DLD1 (cell line): ENCODE results near the gene ABCA3.

Source experiments
- in situ Hi-C: cut with HindIII; loops from 2 replicates; pipeline ENCODE4 v1.10.0; 2017; ENCODE audit warnings: low sequenced_read_pairs

ABCA3 gene

DNA sequence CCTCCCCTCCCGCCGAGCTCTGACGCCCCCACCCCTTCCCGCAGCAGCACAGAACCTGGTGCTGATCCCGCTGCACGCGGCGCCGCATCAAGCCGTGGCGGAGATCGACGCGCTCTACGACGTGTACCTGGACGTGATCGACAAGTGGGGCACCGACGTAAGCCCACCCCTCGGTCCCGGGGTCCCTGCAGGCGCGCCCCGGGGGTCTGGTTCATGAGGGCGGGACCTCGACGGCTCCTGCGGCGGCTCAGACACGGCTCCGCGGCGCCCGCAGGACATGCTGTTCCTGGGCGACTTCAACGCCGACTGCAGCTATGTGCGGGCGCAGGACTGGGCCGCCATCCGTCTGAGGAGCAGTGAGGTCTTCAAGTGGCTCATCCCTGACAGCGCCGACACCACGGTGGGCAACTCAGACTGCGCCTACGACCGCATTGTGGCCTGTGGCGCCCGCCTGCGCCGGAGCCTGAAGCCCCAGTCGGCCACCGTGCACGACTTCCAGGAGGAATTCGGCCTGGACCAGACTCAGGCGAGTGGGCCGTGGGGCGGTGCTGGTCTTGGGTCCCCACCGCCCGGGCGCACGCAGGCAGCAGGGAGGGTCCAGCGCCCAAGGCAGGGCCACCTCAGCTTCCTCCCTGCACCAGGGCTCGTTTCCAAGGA, 102.9 kb downstream of the ABCA3 start:
- in situ Hi-C loops: no loop called here

DNA sequence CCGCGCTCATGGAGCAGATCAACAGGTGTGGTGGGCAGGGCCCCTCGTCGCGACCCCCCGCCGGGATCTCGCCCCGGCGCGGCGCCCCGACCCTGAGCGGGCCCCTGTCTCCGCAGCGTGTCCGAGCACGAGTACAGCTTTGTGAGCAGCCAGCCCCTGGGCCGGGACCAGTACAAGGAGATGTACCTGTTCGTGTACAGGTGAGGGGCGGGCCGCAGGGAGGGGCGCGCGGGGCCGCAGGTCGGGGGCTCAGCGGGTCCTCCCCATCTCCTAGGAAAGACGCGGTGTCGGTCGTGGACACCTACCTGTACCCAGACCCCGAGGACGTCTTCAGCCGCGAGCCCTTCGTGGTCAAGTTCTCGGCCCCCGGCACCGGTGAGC, 103.4 kb downstream of the ABCA3 start:
- in situ Hi-C loops: no loop called here

DNA sequence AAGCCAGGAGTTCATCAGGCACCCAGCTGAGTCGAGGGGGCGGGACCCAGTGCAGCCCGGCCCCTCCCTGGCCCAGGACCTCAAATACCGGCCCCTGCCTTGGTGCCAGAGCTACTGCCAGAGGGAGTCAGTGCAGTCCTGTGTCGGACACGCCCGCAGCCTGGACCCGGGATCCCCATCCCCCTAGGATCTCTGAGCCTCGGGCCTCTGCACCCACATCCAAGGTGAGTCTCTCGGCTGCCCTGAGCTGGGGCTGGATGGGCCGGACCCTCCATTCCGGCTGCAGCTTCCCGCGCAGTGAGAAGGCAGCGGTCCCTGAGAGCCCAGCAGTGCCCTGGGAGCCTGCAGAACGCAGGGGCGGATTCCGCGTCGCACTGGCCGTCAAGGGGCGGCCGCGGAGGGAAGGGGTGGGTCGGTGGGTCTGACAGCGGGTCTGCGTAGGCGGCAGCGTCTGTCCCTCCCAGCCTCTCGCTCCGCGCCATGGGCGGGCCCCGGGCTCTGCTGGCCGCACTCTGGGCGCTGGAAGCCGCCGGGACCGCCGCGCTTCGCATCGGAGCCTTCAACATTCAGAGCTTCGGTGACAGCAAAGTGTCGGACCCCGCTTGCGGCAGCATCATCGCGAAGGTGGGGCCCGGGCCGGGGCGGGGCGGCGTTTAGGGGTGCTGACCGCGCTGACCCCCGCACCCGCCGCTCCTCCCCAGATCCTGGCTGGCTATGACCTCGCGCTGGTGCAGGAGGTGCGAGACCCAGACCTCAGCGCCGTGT, 104.0 kb downstream of the ABCA3 start, which contains the start of gene DNASE1L2:
Gene DNASE1L2, plus strand, starts transcription at position 108 of the 765 bp plus-strand sequence. Its CDS starts 373 bp downstream, at position 481.
- in situ Hi-C loops: no loop called here

DNA sequence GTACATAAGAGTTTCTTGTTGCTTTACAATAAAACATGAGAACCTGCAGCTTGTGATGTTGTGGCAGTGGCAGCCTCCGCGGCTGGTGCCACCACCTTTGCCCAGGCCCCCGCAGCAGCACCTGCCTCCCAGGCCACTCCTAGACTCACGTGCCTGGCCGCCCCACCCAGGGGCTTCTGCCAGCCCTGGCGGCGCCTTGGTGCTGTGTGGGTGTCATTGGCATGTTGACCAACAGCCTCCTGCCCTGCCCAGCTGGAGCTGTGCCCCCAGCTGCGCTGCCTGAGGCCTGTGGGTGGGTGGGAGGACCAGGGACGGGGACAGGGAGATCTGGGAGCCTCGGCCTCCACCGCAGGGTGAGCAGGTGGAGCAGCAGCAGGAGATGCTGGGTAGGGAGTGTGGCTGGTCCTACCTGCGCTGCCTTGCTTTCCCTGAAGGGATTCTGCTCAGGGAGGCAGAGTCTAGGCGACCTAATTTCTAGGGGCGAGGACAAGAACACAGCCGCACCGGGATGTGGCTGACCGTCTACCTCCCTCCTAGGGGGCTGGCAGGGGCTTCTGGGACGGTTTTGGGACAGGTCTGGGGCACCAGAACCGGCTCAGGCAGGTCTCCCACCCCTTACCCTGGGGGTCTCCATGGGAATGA, 104.7 kb downstream of the ABCA3 start:
- in situ Hi-C loops: no loop called here

DNA sequence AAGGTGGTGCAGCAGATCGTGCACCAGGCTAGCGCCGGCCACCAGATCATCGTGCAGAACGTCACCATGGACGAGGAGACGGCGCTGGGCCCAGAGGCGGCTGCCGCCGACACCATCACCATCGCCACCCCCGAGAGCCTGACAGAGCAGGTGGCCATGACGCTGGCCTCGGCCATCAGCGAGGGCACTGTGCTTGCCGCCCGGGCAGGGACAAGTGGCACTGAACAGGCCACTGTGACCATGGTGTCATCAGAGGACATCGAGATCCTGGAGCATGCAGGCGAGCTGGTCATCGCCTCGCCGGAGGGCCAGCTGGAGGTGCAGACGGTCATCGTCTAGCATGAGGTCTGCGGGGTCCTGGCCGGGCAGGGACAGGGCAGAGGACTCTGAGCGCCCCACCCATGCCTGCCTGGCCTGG, 105.3 kb downstream of the ABCA3 start:
- in situ Hi-C loops: no loop called here

DNA sequence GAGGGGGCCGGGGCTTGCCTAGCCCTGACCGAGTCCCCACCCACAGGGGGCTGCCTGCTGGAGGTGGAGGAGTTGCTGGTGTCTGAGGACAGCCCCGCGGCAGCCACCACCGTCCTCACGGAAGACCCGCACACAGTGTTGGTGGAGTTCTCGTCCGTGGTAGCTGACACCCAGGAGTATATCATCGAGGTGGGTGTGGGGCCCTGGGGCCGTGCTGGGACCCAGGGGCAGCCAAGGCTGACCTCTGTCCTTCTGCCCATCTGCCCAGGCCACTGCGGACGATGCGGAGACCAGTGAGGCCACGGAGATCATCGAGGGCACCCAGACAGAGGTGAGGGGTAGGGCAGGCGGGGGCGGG, 105.7 kb downstream of the ABCA3 start:
- in situ Hi-C loops: no loop called here

DNA sequence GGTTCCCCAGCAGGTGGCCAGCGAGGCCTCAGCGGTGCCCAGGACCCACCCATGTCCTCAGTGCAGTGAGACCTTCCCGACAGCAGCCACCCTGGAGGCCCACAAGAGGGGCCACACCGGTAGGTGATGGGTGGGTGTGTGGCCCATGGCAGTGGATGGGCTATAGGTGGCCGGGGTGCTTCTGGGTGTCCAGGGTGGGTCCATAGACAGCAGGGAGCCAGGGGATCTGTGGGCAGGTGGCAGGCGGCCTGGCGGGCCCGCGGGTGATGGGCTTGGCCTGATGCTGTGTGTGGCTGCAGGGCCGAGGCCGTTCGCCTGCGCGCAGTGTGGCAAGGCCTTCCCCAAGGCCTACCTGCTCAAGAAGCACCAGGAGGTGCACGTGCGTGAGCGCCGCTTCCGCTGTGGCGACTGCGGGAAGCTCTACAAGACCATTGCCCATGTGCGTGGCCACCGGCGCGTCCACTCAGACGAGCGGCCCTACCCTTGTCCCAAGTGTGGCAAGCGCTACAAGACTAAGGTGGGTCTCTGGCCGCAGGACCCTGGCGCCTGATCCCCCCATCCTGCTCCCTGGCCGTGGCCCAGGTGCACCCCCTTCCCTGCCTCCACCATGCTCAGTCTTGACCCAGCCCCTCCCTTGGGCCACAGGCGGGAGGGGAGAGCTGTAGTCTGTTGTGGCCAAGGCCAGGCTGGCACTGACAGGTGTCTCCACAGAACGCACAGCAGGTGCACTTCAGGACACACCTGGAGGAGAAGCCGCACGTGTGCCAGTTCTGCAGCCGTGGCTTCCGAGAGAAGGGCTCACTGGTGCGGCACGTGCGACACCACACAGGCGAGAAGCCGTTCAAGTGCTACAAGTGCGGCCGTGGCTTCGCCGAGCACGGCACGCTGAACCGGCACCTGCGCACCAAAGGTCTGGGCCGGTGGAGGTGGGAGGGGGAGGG, 106.4 kb downstream of the ABCA3 start:
- in situ Hi-C loops: no loop called here

DNA sequence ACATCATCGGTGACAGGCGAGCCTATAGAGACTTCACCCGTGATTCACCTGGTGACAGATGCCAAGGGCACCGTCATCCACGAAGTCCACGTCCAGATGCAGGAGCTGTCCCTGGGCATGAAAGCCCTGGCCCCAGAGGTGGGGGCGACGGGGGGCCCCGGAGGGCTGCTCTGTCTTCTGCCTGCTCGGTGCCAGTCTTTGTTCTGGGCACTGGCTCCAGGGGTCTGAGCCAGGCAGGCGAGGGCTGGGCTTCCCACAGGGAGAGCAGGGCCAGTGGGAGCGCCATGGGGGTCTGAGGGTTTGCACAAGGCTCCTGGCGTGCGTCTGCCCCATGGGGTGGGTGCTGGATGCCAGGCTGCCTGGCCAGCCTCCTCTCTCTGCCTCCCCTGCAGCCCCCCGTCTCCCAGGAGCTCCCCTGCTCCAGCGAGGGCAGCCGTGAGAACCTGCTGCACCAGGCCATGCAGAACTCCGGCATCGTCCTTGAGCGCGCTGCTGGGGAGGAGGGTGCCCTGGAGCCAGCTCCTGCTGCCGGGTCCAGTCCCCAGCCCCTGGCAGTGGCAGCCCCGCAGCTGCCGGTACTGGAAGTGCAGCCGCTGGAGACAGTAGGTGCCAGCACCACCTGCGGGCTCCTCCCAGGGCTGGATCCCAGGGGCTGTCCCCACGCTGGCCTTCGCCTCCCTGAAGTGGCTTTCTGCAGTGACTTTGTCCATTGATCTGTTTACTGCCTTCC, 107.3 kb downstream of the ABCA3 start:
- in situ Hi-C loops: no loop called here

DNA sequence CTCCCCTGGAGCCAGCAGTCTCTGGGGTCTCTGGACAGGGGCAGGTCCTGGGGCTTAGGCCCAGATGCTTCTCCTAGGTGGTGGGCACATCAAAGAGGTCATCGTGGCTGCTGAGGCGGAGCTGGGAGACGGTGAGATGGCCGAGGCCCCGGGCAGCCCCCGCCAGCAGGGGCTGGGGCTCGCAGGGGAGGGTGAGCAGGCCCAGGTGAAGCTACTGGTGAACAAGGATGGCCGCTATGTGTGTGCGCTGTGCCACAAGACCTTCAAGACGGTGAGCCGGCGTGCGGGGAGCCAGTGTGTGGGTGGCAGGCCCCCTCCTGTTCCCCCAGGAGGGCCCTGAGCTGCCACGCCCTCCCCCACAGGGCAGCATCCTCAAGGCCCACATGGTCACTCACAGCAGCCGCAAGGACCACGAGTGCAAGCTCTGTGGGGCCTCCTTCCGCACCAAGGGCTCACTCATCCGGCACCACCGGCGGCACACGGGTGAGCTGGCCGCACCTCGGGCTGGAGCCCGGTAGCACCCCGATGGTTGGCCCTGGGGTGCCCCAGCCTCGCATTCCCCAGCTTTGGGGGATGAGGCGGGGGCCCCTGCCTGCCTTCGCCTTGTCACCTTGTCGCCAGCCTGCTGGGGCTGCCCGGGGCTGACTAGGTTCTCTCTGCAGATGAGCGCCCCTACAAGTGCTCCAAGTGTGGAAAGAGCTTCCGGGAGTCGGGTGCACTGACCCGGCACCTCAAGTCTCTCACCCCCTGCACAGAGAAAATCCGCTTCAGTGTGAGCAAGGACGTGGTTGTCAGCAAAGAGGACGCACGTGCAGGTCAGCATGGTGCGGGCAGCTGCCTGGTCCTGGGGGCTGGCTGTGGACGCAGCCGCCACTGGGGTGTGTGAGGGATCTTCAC, 108.2 kb downstream of the ABCA3 start:
- in situ Hi-C loops: no loop called here

DNA sequence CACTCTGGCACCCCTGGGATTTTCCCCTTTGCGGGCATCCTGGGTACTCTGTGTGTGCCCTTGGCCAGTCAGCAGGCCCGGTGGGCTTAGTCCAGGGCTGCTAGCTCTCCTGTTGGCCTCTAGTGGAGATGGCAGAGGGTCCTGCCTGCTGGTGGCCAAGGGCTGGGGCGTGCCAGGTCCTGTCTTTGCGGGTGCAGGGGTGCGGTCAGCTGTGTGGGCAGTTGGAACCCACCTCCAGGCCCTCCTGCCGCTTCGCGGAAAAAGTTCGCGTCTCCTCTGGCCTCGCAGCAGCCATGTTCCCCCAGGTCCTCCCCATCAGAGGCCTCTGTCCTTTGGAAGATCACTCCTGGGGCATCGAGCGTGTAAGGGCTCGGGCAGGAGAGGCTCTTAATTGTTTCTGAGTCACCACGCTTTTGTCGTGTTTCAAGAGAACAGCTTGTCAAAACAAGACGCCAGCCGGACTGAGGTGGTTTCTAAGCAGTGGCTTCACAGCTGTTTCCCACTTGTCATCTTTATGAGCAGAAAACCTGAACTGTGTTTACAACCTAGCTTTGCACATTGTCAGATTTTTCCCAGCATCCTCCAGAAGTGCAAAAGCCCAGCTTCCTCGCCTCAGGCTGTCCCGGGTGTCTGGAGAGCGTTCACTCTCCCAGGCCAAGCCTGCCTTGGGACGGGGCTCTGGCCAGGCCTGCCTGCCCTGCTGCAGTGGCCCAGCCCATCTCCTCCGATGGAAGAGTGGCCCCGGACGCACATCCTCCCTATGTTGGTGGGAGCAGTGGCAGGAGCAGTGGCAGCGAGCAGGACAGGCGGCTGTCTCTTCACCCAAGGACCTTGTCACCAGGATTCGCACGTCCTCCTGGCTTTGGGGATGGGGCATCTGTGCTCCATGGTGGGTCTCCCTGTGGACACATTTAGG, 109.3 kb downstream of the ABCA3 start:
- in situ Hi-C loops: no loop called here

DNA sequence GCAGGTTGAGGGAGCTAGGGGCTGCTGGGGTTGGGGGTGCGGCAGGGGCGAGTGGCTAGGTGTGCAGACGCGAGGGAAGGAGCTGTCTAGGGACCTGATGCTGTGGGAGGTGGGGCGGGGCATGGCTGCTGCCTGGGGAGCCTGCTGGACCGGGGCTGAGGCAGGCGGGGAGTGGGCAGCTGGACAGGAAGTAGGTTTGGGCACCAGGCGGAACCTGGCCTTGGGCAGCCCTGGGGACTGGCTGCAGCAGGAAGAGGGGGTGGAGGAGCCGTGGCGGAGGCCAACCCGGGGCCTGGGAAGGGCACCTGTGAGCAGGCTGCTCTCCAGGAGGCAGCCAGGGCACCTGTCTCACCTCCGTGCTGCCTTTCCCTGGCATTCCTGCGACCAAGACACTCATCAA, 110.2 kb downstream of the ABCA3 start:
- in situ Hi-C loops: no loop called here

DNA sequence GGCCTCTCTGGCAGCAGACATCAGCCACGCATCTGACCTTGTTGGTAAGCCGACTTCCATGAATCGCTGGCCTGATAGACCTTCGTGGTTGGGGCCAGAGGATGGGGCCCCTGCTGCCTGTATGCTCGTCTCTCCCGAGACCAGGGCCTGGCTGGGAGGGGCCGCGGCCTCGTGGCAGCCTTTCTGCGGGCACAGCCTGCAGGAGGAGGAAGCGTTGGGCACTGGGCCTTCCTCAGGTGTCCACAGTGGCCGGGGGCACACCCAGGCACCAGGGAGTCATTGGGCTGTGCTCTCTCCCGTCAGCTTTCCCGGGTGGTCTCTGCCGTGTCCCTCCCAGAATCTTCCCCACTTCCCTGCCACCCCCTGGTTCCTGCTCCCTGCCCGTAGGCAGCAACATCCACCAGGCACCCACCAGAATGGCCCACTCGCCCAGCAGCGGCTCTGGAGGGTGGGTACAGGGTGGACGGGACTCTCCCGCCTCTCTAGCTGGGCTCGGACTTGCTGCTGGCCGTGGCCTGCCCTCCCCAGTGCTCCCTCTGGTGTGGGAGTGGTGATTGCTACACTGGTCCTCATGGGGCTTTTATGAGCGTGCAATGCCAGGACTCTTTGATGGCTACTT, 110.8 kb downstream of the ABCA3 start:
- in situ Hi-C loops: no loop called here

DNA sequence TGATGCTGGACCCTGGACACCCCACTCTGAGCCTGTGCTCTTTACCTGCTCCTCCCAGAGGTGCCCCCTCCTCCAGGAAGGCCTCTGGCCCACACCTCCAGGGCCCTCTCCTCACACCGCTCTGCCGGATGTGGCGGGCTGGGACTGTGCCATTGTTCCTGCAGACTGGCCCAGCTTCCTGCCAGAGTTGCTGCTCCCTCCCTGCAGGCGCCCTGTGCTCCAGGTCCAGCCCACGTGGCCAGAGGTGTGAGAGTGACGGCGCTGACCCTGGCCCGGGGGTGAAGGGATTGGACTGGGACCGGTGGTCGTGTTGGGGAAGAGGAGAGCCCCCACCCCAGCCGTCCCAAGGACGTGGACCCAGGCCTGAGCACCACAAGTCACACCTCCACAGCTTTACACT, 111.4 kb downstream of the ABCA3 start:
- in situ Hi-C loops: no loop called here

DNA sequence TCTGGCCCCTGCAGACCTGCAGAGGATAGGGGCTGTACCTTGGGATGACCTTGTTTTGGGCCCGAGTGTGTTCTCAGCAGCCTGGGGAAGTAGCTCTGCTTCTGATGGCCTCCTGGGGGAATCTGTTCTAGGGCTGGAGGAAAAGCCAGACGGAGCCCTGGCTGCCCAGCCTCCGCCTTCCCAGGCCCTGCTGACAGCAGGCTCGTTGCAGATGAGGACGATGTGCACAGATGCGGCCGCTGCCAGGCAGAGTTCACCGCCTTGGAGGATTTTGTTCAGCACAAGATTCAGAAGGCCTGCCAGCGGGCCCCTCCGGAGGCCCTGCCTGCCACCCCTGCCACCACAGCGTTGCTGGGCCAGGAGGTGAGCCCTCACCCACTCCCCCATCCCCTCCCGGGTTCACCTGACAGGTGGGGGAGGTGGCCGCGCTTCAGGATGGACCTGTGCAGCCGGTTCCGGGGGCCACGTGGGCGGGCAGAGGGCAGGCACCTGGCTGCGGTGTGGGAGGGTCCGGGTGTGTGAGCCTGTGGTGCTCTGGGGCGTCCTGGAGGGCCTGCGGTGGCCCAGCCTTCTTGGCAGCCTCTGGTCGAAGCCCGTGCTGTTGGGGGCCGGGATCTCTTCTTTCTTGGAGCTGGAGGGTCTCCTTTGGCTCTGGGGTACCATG, 112.2 kb downstream of the ABCA3 start:
- in situ Hi-C loops: no loop called here

DNA sequence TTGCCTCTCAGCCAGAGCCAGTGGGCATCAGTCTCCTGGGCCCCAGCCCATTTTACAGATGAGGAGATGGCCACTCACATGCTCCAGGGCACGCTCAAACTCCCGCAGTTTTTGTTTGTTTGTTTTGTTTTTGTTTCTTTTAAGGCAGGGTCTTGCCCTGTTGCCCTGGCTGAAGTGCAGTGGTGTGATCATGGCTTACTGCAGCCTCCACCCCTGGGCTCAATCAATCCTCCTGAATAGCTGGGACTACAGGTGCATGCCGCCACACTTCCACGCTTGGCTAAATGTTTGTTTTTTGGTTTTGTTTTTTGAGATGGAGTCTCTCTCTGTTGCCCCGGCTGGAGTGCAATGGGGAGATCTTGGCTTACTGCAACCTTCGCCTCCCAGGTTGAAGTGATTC, 113.6 kb downstream of the ABCA3 start:
- in situ Hi-C loops: no loop called here

DNA sequence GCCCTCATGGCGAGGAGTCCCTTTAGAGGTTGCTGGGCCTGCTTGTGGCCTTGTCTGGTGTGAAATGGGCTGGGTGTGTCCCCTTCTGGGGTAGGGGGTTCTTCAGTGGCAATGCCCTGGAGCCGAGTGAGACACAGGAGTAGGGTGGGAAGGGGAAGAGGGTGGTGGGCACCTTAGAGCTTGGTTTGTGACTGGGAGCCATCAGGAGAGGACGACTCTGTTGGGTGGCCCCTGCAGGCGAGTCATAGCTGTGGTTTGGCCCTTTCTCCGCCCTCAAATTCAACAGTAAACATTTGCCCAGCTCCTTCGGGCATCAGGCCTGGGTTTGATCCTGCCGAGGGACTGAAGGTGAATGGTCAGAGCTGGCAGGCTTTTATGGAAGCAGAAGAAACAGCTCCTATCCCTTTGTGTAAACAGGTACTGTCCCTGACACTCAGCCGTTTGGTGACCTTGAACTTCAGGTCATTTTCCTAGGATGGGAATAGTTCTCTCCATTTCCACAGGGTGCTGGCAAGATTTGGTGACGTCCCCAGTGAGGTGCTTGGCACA, 114.2 kb downstream of the ABCA3 start:
- in situ Hi-C loops: no loop called here
